KBM-7 (cell line): ENCODE measurements around the gene PMEPA1.

ENCODE experiments used
- DNase-seq: peaks from one replicate; pipeline ENCODE4 v3.0.0-alpha.2; 2015
- in situ Hi-C: fragments of 300-500 bp; cut with MboI; formaldehyde crosslinking; loops from 2 replicates; pipeline ENCODE4 v1.14.3; 2020; ENCODE audit warnings: low sequenced_read_pairs, low pct_unique_long_range_greater_than_20kb, mixed read lengths

PMEPA1 gene

GRCh38 chr20:57667924-57668782, 41.7 kb downstream of the PMEPA1 start:
- in situ Hi-C loops = no loop called here
- DNase-seq = no peak

GRCh38 chr20:57667388-57667787, 42.4 kb downstream of the PMEPA1 start:
- in situ Hi-C loops = no loop called here
- no peak for DNase-seq

GRCh38 chr20:57666834-57667157, 43.0 kb downstream of the PMEPA1 start:
- in situ Hi-C loops = no loop called here
- no peak for DNase-seq

GRCh38 chr20:57666106-57666833, 43.5 kb downstream of the PMEPA1 start:
- in situ Hi-C loops = no loop called here

GRCh38 chr20:57665589-57665971, 44.2 kb downstream of the PMEPA1 start:
- in situ Hi-C loops = no loop called here
- DNase-seq = no peak

More at GRCh38 chr20:57666106-57666833, 43.5 kb downstream of the PMEPA1 start:
- DNase-seq = no peak

- DNase-seq = no peak
- in situ Hi-C loops = no loop called here
Observed at GRCh38 chr20:57664924-57665588, 44.8 kb downstream of the PMEPA1 start.

GRCh38 chr20:57664476-57664875, 45.3 kb downstream of the PMEPA1 start:
- in situ Hi-C loops = no loop called here
- no peak for DNase-seq

- in situ Hi-C loops = no loop called here
- no peak for DNase-seq
Observed at GRCh38 chr20:57663681-57664451, 45.9 kb downstream of the PMEPA1 start.

- in situ Hi-C loops = no loop called here
- DNase-seq = no peak
Observed at GRCh38 chr20:57663241-57663640, 46.6 kb downstream of the PMEPA1 start.

GRCh38 chr20:57662456-57663240, 47.2 kb downstream of the PMEPA1 start:
- in situ Hi-C loops = no loop called here

GRCh38 chr20:57661746-57662455, 47.9 kb downstream of the PMEPA1 start:
- no peak for DNase-seq
- in situ Hi-C loops = no loop called here

More at GRCh38 chr20:57662456-57663240, 47.2 kb downstream of the PMEPA1 start:
- DNase-seq = no peak

- in situ Hi-C loops = no loop called here
Observed at GRCh38 chr20:57660922-57661745, 48.7 kb downstream of the PMEPA1 start.

GRCh38 chr20:57660181-57660921, 49.5 kb downstream of the PMEPA1 start:
- in situ Hi-C loops = no loop called here
- no peak for DNase-seq

More at GRCh38 chr20:57660922-57661745, 48.7 kb downstream of the PMEPA1 start:
- no peak for DNase-seq

GRCh38 chr20:57659517-57660180, 50.2 kb downstream of the PMEPA1 start:
- in situ Hi-C loops = no loop called here
- DNase-seq = no peak

- in situ Hi-C loops = no loop called here
- no peak for DNase-seq
Observed at GRCh38 chr20:57658833-57659516, 50.8 kb downstream of the PMEPA1 start.
